H1 (cell line): ENCODE measurements around the gene MROH2A. TPM values are rescaled to one million over a fixed set of nuclear protein-coding genes. Genes with fewer than 3 reads are reported as not detected.

Experiments used
- CBX8 ChIP-seq: fragments of 300-800, 300-1000 bp; sonication (generic); IDR thresholded peaks from 2 replicates; pipeline ENCODE4 v1.7.1; 2016; ENCODE audit warnings: low read depth, low read length, borderline replicate concordance
- KDM4A ChIP-seq: IDR thresholded peaks from one replicate; pipeline ENCODE4 v1.7.1; 2012; ENCODE audit warnings: low read depth, mild to moderate bottlenecking, moderate library complexity, low read length, inconsistent platforms; ENCODE audit not compliant: severe bottlenecking
- SAP30 ChIP-seq: fragments of 300-600 bp; sonication (generic); IDR thresholded peaks from 2 replicates; pipeline ENCODE4 v1.7.1; 2012; ENCODE audit warnings: low read length, moderate library complexity, mild to moderate bottlenecking, inconsistent platforms; ENCODE audit not compliant: insufficient read depth, insufficient replicate concordance
- SIRT6 ChIP-seq: IDR thresholded peaks from one replicate; pipeline ENCODE4 v1.7.1; 2012; ENCODE audit warnings: low read length, inconsistent platforms
- SP4 ChIP-seq: IDR thresholded peaks from 2 replicates; pipeline ENCODE4 v1.6.1; 2012; ENCODE audit warnings: low read length, inconsistent platforms
- polyA plus RNA-seq, 7 experiments: library from polyadenylated mRNA; depleted of rRNA in 3 of 7; stranded (reverse) in 5 of 7; unstranded in 2 of 7; fragments of >200 nt in 5 of 7; fragments of 200-250 nt in 2 of 7; gene quantifications; 1 replicate in 5 of 7; 2 replicates in 1 of 7; 4 replicates in 1 of 7; pipeline versions ENCODE4 v1.2.1 to v1.2.3, GENCODE V29; 2011 to 2013; ENCODE audit warnings: missing spikeins in 2 of 7, mixed read lengths in 2 of 7
- total RNA-seq: library from RNA; stranded (reverse); fragmentation: NEBNext Ultra II Directional; extraction: Animal tissue kit (Norgen Biotek cat#: 25700); gene quantifications from 2 replicates; pipeline ENCODE4 v1.2.1, GENCODE V29; 2021
- TF ChIP-seq, protein P1 (sequence below): IDR thresholded peaks from 2 replicates; pipeline ENCODE4 v1.6.1; 2012; ENCODE audit warnings: inconsistent platforms

MROH2A gene
- total and polyA plus RNA-seq, 2 of the 8 experiments (the other 6 are each of a cell fraction or from before 2014, with no cell fraction given), result not detected

DNA sequence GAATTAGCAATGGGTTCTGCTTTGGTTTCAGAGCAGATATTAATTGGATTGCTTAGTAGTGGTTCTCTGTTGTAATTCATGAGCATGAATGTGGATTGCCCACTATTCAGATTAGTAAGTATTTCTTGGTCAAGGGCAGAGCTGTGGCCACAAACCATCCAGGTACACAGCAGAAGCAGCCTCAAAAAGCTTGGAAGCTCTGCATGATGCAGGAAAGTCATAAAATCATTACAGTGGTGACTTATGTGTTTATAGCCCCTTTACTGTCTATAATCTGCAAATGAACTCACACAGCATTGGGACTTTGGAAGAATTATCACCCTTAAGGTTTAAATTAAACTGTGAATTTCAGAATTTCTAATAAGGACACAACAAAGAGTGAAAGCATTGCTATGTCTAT is 20.0 kb upstream of the MROH2A start (continued):
- TF ChIP-seq SAP30, result no peak
- TF ChIP-seq SP4, result no peak
- no peak for TF ChIP-seq CBX8
- TF ChIP-seq KDM4A, result no peak
- TF ChIP-seq SIRT6, result no peak
- TF ChIP-seq, protein P1, sequence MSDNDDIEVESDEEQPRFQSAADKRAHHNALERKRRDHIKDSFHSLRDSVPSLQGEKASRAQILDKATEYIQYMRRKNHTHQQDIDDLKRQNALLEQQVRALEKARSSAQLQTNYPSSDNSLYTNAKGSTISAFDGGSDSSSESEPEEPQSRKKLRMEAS, result no peak
